OCI-LY1 (cell line): ENCODE results near the gene CYP20A1.
"Not testable (repeated sequence)": the region's sequence is repeated elsewhere in the genome, so short reads cannot be mapped to it uniquely, and the experiment has no call there.

Experiments used
- H2AFZ ChIP-seq: fragments of 200-600 bp; sonication (generic), shearing (Covaris generic); 2 replicates; pipeline ENCODE4 v1.6.0; 2014; ENCODE audit warnings: antibody characterized with exemption, mild to moderate bottlenecking, low read length
- H3F3A ChIP-seq: fragments of 200-600 bp; sonication (generic), shearing (Covaris generic); 2 replicates; pipeline ENCODE4 v1.6.0; 2014; ENCODE audit warnings: mild to moderate bottlenecking, antibody characterized with exemption, low read length, moderate library complexity; ENCODE audit not compliant: insufficient read depth
- H3K27ac ChIP-seq: fragments of 200-600 bp; sonication (generic); 2 replicates; pipeline ENCODE4 v1.5.1; 2014; ENCODE audit warnings: low read length, mixed run types, mild to moderate bottlenecking, low read depth; ENCODE audit not compliant: poor library complexity, severe bottlenecking
- H3K27me3 ChIP-seq: fragments of 200-600 bp; sonication (generic); 2 replicates; pipeline ENCODE4 v1.6.0; 2014; ENCODE audit warnings: antibody characterized with exemption, mild to moderate bottlenecking, low read length, moderate library complexity; ENCODE audit not compliant: insufficient read depth
- H3K36me3 ChIP-seq: fragments of 200-600 bp; sonication (generic); 2 replicates; pipeline ENCODE4 v1.6.1; 2014; ENCODE audit warnings: mild to moderate bottlenecking, antibody characterized with exemption, low read length, moderate library complexity, mixed read lengths; ENCODE audit not compliant: insufficient read depth
- H3K4me1 ChIP-seq: fragments of 200-600 bp; sonication (generic); 2 replicates; pipeline ENCODE4 v1.5.1; 2014; ENCODE audit warnings: mild to moderate bottlenecking, low read length, moderate library complexity; ENCODE audit not compliant: insufficient read depth, severe bottlenecking
- H3K4me2 ChIP-seq: fragments of 200-600 bp; sonication (generic), shearing (Covaris generic); 2 replicates; pipeline ENCODE4 v1.6.1; 2014; ENCODE audit warnings: low read length
- H3K4me3 ChIP-seq: fragments of 200-600 bp; sonication (generic); 2 replicates; pipeline ENCODE4 v1.5.1; 2014; ENCODE audit warnings: low read length, low read depth, mild to moderate bottlenecking, mixed read lengths; ENCODE audit not compliant: poor library complexity, severe bottlenecking
- H3K79me2 ChIP-seq: fragments of 200-600 bp; shearing (Covaris generic); 2 replicates; pipeline ENCODE4 v1.6.1; 2016; ENCODE audit warnings: mixed run types, low read length, mixed read lengths; ENCODE audit not compliant: insufficient read depth
- H3K9ac ChIP-seq: fragments of 200-600 bp; sonication (generic), shearing (Covaris generic); 2 replicates; pipeline ENCODE4 v1.6.1; 2014; ENCODE audit warnings: mild to moderate bottlenecking, low read length, mixed read lengths
- H3K9me2 ChIP-seq: fragments of 200-600 bp; sonication (generic), shearing (Covaris generic); 2 replicates; pipeline ENCODE4 v1.6.1; 2014; ENCODE audit warnings: low read depth, mild to moderate bottlenecking, low read length, mixed read lengths
- H3K9me3 ChIP-seq: fragments of 200-600 bp; shearing (Covaris generic); 2 replicates; pipeline ENCODE4 v1.6.1; 2014; ENCODE audit warnings: low read length, mixed read lengths
- H4K20me1 ChIP-seq: fragments of 200-600 bp; sonication (generic), shearing (Covaris generic); 2 replicates; pipeline ENCODE4 v1.6.0; 2016; ENCODE audit warnings: mild to moderate bottlenecking, low read length; ENCODE audit not compliant: insufficient read depth
- CTCF ChIP-seq: fragments of 200-600 bp; sonication (generic), shearing (Covaris generic); IDR thresholded peaks from 2 replicates; pipeline ENCODE4 v1.5.1; 2017; ENCODE audit warnings: mild to moderate bottlenecking, antibody characterized with exemption, low read length, moderate library complexity, mixed read lengths
- EZH2 ChIP-seq: fragments of 200-600 bp; sonication (generic), shearing (Covaris generic); IDR thresholded peaks from 2 replicates; pipeline ENCODE4 v1.8.0; 2017; ENCODE audit warnings: borderline replicate concordance, mixed run types, mild to moderate bottlenecking, antibody characterized with exemption, low read length, moderate library complexity, mixed read lengths

Gene CYP20A1

GRCh38 chr2:203338322-203338721, 99.5 kb downstream of the CYP20A1 start:
- Histone ChIP-seq H3K27ac (no peak overlapping the region), H3K9ac (no peak overlapping the region), H3K36me3 (0 out of 2 replicates have a peak, but pooled peaks cover 7% of the 10 kb centered on the region), H2AFZ (no peak overlapping the region), H3K9me3 (no peaks in the 10 kb centered on the region), H3K4me3 (no peak overlapping the region), H3K4me1 (no peaks in the 10 kb centered on the region), H4K20me1 (no peaks in the 10 kb centered on the region), H3K27me3 (no peaks in the 10 kb centered on the region), H3K4me2 (no peak overlapping the region), H3K9me2 (no peaks in the 10 kb centered on the region), H3F3A (no peaks in the 10 kb centered on the region), H3K79me2 (peaks cover 2% of the 10 kb centered on the region; the same call in 1 of the 2 replicates)
- TF ChIP-seq CTCF = no peak
- no peak for TF ChIP-seq EZH2

- Histone ChIP-seq H4K20me1 (no peaks in the 10 kb centered on the region), H2AFZ (no peak overlapping the region), H3K27ac (no peak overlapping the region), H3K4me1 (no peaks in the 10 kb centered on the region), H3K9ac (no peak overlapping the region), H3F3A (no peaks in the 10 kb centered on the region), H3K4me3 (no peak overlapping the region), H3K79me2 (no peaks in the 10 kb centered on the region), H3K9me3 (no peaks in the 10 kb centered on the region), H3K27me3 (no peaks in the 10 kb centered on the region), H3K9me2 (no peaks in the 10 kb centered on the region), H3K4me2 (no peak overlapping the region), H3K36me3 (peaks cover 9% of the 10 kb centered on the region; the same call in 1 of the 2 replicates)
- no peak for TF ChIP-seq CTCF
- no peak for TF ChIP-seq EZH2
Observed at GRCh38 chr2:203340791-203341487, 102.1 kb downstream of the CYP20A1 start.

- Histone ChIP-seq H3F3A (no peaks in the 10 kb centered on the region), H3K9ac (no peak overlapping the region), H3K4me1 (no peaks in the 10 kb centered on the region), H3K4me2 (no peak overlapping the region), H3K27me3 (no peaks in the 10 kb centered on the region), H3K79me2 (no peaks in the 10 kb centered on the region), H3K36me3 (peaks cover 4% of the 10 kb centered on the region; the same call in 1 of the 2 replicates), H3K9me2 (no peaks in the 10 kb centered on the region), H3K4me3 (no peak overlapping the region), H4K20me1 (no peaks in the 10 kb centered on the region), H3K9me3 (no peaks in the 10 kb centered on the region), H2AFZ (no peak overlapping the region), H3K27ac (no peak overlapping the region)
- no peak for TF ChIP-seq EZH2
- TF ChIP-seq CTCF = no peak
Observed at GRCh38 chr2:203341741-203342310, 103.0 kb downstream of the CYP20A1 start.

- H2AFZ ChIP-seq, H3K9ac ChIP-seq, H3K4me3 ChIP-seq, H3K9me3 ChIP-seq, H3K27ac ChIP-seq, H3K9me2 ChIP-seq, H3K36me3 ChIP-seq, H3K4me2 ChIP-seq, H3K79me2 ChIP-seq, H3F3A ChIP-seq, H3K4me1 ChIP-seq, H3K27me3 ChIP-seq, H4K20me1 ChIP-seq: not testable (repeated sequence)
Observed at GRCh38 chr2:203342374-203342773, 103.6 kb downstream of the CYP20A1 start.
